HG03442 (cell line): ENCODE measurements around the gene SYT12.

Experiments used
- ATAC-seq: cut with Tn5 transposase; IDR thresholded peaks from one replicate; pipeline ENCODE4 v1.9.1; 2021; ENCODE audit warnings: mild to moderate bottlenecking, moderate library complexity; ENCODE audit not compliant: unreplicated experiment

The SYT12 gene

GRCh38 chr11:67027943-67028542, 5.1 kb downstream of the SYT12 start:
- no peak for ATAC-seq

GRCh38 chr11:67029146-67029545, 6.2 kb downstream of the SYT12 start:
- no peak for ATAC-seq

DNA sequence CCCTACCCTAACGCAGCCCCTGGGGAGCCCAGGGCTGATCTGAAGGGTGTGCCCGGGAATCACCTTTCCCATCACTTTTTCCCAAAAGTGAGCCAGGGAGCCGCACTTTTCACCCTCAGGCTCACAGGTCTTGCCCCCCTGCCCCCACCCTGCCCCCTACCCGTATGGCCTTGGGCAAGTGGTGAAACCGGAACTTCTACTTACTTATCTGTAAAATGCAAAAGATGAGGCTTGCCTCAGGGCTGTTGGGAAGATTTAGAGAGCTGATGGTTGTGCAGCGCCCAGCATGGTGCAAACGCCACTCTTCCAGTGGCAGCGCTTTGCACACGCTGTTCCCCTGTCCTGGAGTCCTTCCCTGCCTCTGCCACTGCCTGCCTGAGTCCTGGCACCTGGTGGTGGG, 8.0 kb downstream of the SYT12 start:
- no peak for ATAC-seq

DNA sequence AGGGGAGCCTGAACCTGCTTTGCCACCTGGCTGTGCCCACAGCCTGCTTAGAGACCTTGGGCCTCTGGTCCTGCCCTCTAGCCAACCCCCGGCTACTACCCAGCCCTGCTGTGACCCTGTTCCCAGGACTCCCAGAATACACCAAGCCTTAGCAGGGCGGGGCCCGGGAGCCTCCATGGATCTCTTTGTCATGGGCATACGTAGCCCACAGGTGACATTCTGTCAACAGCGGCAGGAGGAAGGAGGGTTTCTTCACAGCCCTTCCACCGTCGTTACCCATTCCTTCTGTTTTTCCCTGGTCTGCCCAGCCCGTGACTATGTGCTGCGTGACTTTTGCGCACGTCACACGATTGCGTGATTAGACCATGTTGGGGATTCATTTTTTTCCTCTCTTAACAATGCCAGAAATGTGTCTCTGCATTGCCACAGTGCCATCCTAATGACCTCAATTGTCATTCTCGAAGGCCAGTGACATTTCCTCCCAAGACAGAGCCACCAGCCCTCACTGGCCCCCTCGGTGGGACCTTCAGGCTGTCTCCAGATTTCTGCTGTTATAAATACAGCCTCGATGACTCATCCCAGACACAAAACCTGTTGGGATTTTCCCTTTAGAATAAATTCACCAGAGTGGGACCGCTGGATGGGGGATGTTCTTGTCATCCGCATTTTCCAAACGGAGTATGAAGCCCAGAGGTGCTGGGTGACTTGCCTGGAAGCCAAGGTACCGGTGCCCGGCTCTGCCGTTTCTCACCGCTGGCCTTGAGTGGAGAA, 9.0 kb downstream of the SYT12 start:
- no peak for ATAC-seq

- ATAC-seq, result no peak
These were observed 10.1 kb downstream of the SYT12 start for GRCh38 chr11:67032830-67033551.

GRCh38 chr11:67033661-67034166, 10.8 kb downstream of the SYT12 start:
- no peak for ATAC-seq

- no peak for ATAC-seq
These were observed 11.4 kb downstream of the SYT12 start for GRCh38 chr11:67034350-67034749.

DNA sequence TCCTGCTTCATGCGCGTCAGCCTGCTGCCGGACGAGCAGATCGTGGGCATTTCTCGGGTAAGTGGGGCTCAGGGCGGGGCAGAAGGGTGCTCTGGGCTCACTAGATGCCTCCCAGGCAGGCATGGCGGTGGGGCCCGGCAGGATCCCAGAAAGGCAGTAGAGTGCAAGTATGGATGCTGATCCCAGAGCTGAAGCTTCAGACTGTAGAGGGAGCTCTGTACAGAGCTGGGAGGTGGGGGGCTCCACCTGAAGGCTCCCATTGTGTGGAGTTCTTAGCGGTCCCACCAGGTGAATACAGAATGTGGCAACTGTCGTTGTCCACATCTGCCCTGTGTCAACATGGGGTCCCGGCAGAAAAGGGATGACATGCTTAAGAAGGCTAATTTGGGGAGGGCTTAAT, 17.2 kb downstream of the SYT12 start:
- no peak for ATAC-seq

GRCh38 chr11:67041602-67042001, 18.7 kb downstream of the SYT12 start:
- ATAC-seq, result no peak

- no peak for ATAC-seq
These were observed 20.8 kb downstream of the SYT12 start for GRCh38 chr11:67043572-67044349.

GRCh38 chr11:67044496-67044895, 21.6 kb downstream of the SYT12 start:
- ATAC-seq, result no peak

DNA sequence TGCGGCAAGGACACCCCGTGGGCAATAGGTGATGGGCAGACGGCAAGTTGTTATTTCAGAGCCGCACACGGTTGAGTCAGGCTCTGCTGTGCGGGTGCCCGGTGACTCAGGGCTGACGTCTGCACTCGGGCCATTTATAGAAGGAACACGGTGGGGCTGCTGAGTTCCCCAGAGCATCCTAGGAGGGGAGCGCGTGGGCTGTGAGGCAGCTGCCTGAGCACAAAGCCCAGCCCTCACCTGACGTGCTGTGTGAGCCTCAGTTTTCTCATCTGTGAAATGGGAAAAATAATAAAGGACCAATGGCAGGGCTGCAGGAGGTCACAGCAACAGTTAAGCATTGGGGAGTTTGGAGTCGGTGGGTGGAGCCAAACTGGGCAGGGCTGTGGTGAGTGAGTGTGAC, 22.4 kb downstream of the SYT12 start:
- ATAC-seq, result no peak

GRCh38 chr11:67048515-67049130, 25.7 kb downstream of the SYT12 start:
- ATAC-seq, result no peak

GRCh38 chr11:67050139-67050538, 27.2 kb downstream of the SYT12 start:
- no peak for ATAC-seq

DNA sequence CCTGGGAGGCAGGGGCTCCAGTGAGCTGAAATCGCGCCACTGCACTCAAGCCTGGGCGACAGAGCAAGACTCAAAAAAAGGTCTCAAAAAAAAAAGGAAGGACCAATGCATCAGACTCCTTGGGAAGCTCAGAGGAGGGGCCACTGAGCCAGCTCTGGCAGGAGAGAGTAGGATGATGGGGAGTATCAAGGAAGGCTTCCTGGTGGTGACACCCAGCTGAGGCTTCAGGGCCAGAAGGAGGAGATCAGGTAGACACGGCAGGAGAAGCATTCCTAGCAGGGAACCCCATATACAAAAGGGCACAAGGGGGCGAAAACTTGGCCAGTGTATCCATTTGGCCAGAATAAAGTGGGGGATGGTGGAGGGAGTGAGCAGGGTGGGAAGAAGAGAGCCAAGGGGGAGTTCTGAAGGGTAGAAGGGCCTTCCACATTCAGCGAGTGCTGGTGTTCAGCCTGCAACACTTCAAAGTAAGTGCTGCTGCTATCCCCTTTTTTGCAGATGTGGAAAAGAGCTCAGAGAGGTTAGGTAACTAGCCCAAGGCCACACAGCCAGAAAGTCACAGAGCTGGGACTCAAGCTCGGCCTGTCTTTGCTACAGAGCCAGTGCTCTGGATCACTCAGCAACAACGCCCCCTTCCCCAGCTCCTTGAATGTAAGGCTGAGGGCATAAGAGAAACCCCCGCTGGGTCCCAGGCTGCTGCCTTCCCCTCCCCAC, 28.4 kb downstream of the SYT12 start:
- no peak for ATAC-seq

DNA sequence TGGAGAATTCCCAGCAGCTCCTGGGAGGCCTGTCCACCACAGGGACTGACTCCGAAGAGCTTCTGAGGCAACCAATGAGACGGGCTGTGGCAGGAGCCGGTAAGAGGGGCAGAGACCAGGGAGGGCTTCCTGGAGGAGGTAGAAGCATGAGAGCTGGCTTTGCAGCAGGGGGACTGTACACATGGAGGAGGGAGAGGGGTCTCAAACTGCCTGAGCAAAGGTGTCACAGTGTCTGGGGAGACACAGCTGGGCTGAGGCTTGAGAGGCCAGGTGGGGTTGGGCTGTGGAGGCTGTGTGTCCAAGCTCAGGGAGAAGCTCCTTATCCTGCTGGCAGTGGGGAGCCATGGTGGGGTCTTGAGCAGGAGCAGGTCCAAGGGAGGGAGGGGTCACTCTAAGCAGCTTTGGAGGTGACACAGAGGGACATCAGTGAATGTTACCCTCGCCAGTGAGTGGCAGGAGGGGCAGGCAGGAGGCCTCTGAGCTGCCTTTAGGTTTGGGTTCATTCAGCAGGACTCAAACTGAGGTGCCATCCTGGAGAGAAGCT, 29.1 kb downstream of the SYT12 start:
- ATAC-seq, result no peak

DNA sequence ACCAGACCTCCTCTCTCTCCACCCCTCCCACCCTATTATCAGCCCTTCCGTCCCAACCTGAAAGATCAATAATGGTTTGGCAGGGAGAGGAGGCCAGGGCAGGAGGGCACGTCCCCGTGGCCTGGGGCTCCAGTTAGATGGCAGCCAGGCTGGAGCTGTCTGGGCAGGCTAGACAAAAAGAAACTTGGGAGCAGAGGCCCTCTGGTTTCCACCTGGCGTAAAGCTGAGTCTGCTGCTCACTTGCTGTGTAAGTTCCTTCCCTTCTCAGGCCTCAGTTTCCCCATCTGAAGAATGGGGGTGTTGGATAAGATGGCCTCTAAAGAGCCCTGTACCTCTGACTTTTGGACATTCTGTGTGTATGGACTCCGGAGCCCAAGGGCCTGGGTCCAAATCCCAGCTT, 30.0 kb downstream of the SYT12 start:
- no peak for ATAC-seq

- no peak for ATAC-seq
These were observed 31.0 kb downstream of the SYT12 start for GRCh38 chr11:67053896-67054329.

GRCh38 chr11:67054346-67054835, 31.5 kb downstream of the SYT12 start:
- ATAC-seq, result no peak
